Mesothelial cell of epicardium (in vitro differentiated cells): ENCODE results near the gene TELO2. TPM values are rescaled to one million over a fixed set of nuclear protein-coding genes. Genes with fewer than 3 reads are reported as not detected.

Source experiments
- DNase-seq, 2 experiments: peaks; one replicate each; pipeline ENCODE4 v3.0.0; 2021; ENCODE audit warnings: low spot score in 2 of 2; ENCODE audit not compliant: unreplicated experiment in 2 of 2
- H3K27ac Mint-ChIP-seq: 2 replicates; pipeline ENCODE4 v1.8.0; 2021; ENCODE audit warnings: mixed read lengths
- H3K27me3 Mint-ChIP-seq: 2 replicates; pipeline ENCODE4 v1.8.0; 2021; ENCODE audit warnings: low read depth, mixed read lengths
- H3K36me3 Mint-ChIP-seq: 2 replicates; pipeline ENCODE4 v1.8.0; 2021; ENCODE audit warnings: mixed read lengths
- H3K4me1 Mint-ChIP-seq: 2 replicates; pipeline ENCODE4 v1.8.0; 2021; ENCODE audit warnings: mixed read lengths
- H3K4me3 Mint-ChIP-seq: 2 replicates; pipeline ENCODE4 v1.8.0; 2021; ENCODE audit warnings: mild to moderate bottlenecking, moderate library complexity, mixed read lengths
- H3K9me3 Mint-ChIP-seq: 2 replicates; pipeline ENCODE4 v1.8.0; 2021; ENCODE audit warnings: mixed read lengths
- CTCF ChIP-seq: fragments of 200-600 bp; sonication (generic); IDR thresholded peaks from one replicate; pipeline ENCODE4 v1.5.0; 2021; ENCODE audit warnings: antibody characterized with exemption; ENCODE audit not compliant: unreplicated experiment
- total RNA-seq: library from RNA; stranded (reverse); gene quantifications from 3 replicates; pipeline ENCODE4 v1.2.1, GENCODE V29; 2021

Gene TELO2
- total RNA-seq, 1 donor from 2014 or later = 70.2 TPM

- H3K9me3 Mint-ChIP-seq = no peaks in the 10 kb centered on the region
- no peak for TF ChIP-seq CTCF
- H3K4me3 Mint-ChIP-seq = no peak overlapping the region
- peak overlapping the region; percentile 82 for H3K27ac Mint-ChIP-seq
- peaks cover 31% of the 10 kb centered on the region for H3K4me1 Mint-ChIP-seq
- no peaks in the 10 kb centered on the region for H3K27me3 Mint-ChIP-seq
- peaks cover 2% of the 10 kb centered on the region for H3K36me3 Mint-ChIP-seq
- no peak for DNase-seq
Observed at GRCh38 chr16:1537138-1537577, 44.0 kb downstream of the TELO2 start.

- H3K9me3 Mint-ChIP-seq = no peaks in the 10 kb centered on the region
- peaks cover 25% of the 10 kb centered on the region for H3K4me1 Mint-ChIP-seq
- peaks cover 2% of the 10 kb centered on the region for H3K36me3 Mint-ChIP-seq
- no peak overlapping the region for H3K4me3 Mint-ChIP-seq
- no peak overlapping the region for H3K27ac Mint-ChIP-seq
- no peak for DNase-seq
- TF ChIP-seq CTCF = no peak
- no peaks in the 10 kb centered on the region for H3K27me3 Mint-ChIP-seq
Observed at GRCh38 chr16:1537763-1538289, 44.7 kb downstream of the TELO2 start.

GRCh38 chr16:1538804-1539520 lies 45.8 kb downstream of the TELO2 start:
- no peak overlapping the region for H3K4me3 Mint-ChIP-seq
- TF ChIP-seq CTCF = no peak
- no peak for DNase-seq
- peaks cover 22% of the 10 kb centered on the region for H3K4me1 Mint-ChIP-seq
- no peak overlapping the region for H3K27ac Mint-ChIP-seq
- H3K36me3 Mint-ChIP-seq = peaks cover 5% of the 10 kb centered on the region
- no peaks in the 10 kb centered on the region for H3K27me3 Mint-ChIP-seq
- no peaks in the 10 kb centered on the region for H3K9me3 Mint-ChIP-seq

GRCh38 chr16:1539720-1540555 lies 46.8 kb downstream of the TELO2 start:
- Mint-ChIP-seq H3K9me3 (no peaks in the 10 kb centered on the region), H3K4me3 (no peak overlapping the region), H3K4me1 (peaks cover 18% of the 10 kb centered on the region), H3K36me3 (peaks cover 5% of the 10 kb centered on the region), H3K27ac (no peak overlapping the region), H3K27me3 (no peaks in the 10 kb centered on the region)
- DNase-seq = no peak
- no peak for TF ChIP-seq CTCF

- no peak for DNase-seq
- no peaks in the 10 kb centered on the region for H3K9me3 Mint-ChIP-seq
- peaks cover 5% of the 10 kb centered on the region for H3K36me3 Mint-ChIP-seq
- H3K4me1 Mint-ChIP-seq = peaks cover 16% of the 10 kb centered on the region
- H3K27me3 Mint-ChIP-seq = no peaks in the 10 kb centered on the region
- TF ChIP-seq CTCF = no peak
- H3K4me3 Mint-ChIP-seq = no peak overlapping the region
- no peak overlapping the region for H3K27ac Mint-ChIP-seq
Observed at GRCh38 chr16:1540556-1540855, 47.3 kb downstream of the TELO2 start.
